GM12878 (cell line): ENCODE results near the gene TMEM97. TPM values are rescaled to one million over a fixed set of nuclear protein-coding genes. Genes with fewer than 3 reads are reported as not detected.

ENCODE experiments used
- BACH1 ChIP-seq: fragments of 450-650 bp; IDR thresholded peaks from 2 replicates; pipeline ENCODE4 v1.6.1; 2017; ENCODE audit warnings: mild to moderate bottlenecking, borderline replicate concordance
- BHLHE40 ChIP-seq, 2 experiments: fragments of 450-650 bp in 1 of 2; IDR thresholded peaks; 2 replicates each; pipeline ENCODE4 v1.6.1; 2011 to 2017; ENCODE audit warnings: low read depth in 2 of 2, borderline replicate concordance in 1 of 2, improper control_type of control experiment in 1 of 2, low read length in 1 of 2, mild to moderate bottlenecking in 1 of 2
- CBX5 ChIP-seq: sonication (generic); IDR thresholded peaks from 2 replicates; pipeline ENCODE4 v1.6.1; 2016; ENCODE audit warnings: low read depth, moderate library complexity, mild to moderate bottlenecking, inconsistent platforms
- ESRRA ChIP-seq: IDR thresholded peaks from 2 replicates; pipeline ENCODE4 v1.6.1; 2012; ENCODE audit warnings: mild to moderate bottlenecking, low read length, improper control_type of control experiment
- GABPA ChIP-seq: IDR thresholded peaks from 2 replicates; pipeline ENCODE4 v1.6.1; 2014; ENCODE audit warnings: antibody characterized with exemption, low read depth, mild to moderate bottlenecking, inconsistent platforms
- HDAC2 ChIP-seq: fragments of 200-600 bp; sonication (generic); IDR thresholded peaks from 2 replicates; pipeline ENCODE4 v1.6.1; 2017
- HDGF ChIP-seq: fragments of 450-650 bp; IDR thresholded peaks from 2 replicates; pipeline ENCODE4 v1.6.1; 2016; ENCODE audit warnings: antibody characterized with exemption
- LARP7 ChIP-seq: fragments of 450-650 bp; IDR thresholded peaks from 2 replicates; pipeline ENCODE4 v1.6.1; 2017; ENCODE audit warnings: mild to moderate bottlenecking
- MTA3 ChIP-seq: IDR thresholded peaks from 2 replicates; pipeline ENCODE4 v1.6.1; 2012; ENCODE audit warnings: low read length, inconsistent platforms, borderline replicate concordance
- NFIC ChIP-seq: IDR thresholded peaks from 2 replicates; pipeline ENCODE4 v1.6.1; 2012; ENCODE audit warnings: low read depth, mild to moderate bottlenecking, inconsistent platforms, low read length, moderate library complexity
- RAD21 ChIP-seq: IDR thresholded peaks from 2 replicates; pipeline ENCODE4 v1.6.1; 2011; ENCODE audit warnings: mild to moderate bottlenecking, low read depth, low read length, moderate library complexity; ENCODE audit not compliant: insufficient read depth
- RCOR1 ChIP-seq: conservative IDR thresholded peaks from 2 replicates; pipeline ENCODE4 v1.6.1; 2012; ENCODE audit warnings: low read depth, low read length, improper control_type of control experiment
- SMC3 ChIP-seq: IDR thresholded peaks from 2 replicates; pipeline ENCODE4 v1.6.1; 2011; ENCODE audit warnings: low read length, improper control_type of control experiment, borderline replicate concordance
- SPI1 ChIP-seq: IDR thresholded peaks from 2 replicates; pipeline ENCODE4 v1.6.1; 2011; ENCODE audit warnings: low read depth, mild to moderate bottlenecking, low read length, moderate library complexity, borderline replicate concordance; ENCODE audit not compliant: insufficient read depth
- SUZ12 ChIP-seq: fragments of 200-600 bp; sonication (generic); IDR thresholded peaks from one replicate; pipeline ENCODE4 v1.6.1; 2018; ENCODE audit warnings: antibody characterized with exemption, mild to moderate bottlenecking; ENCODE audit not compliant: unreplicated experiment
- polyA plus RNA-seq, 11 experiments: library from polyadenylated mRNA; depleted of rRNA in 4 of 11; unstranded in 6 of 11; stranded (reverse) in 5 of 11; fragments of >200 nt; fragmentation: Nextera tagmentation in 4 of 11; fragmentation: Illumina TruSeq in 1 of 11; extraction: Ambion mirVana in 4 of 11; extraction: Trizol in 1 of 11; gene quantifications; 1 replicate in 1 of 11; 2 replicates in 10 of 11; pipeline versions ENCODE4 v1.2.1 to v1.2.3, GENCODE V29; 2011 to 2016; ENCODE audit warnings: inconsistent platforms in 2 of 11, missing spikeins in 2 of 11, low read depth in 1 of 11
- total RNA-seq, 4 experiments: library from RNA; depleted of rRNA in 3 of 4; stranded (reverse); fragments of >200 nt in 3 of 4; fragmentation: Illumina TruSeq in 1 of 4; extraction: Trizol in 1 of 4; gene quantifications; 2 replicates each; pipeline versions ENCODE4 v1.2.1 to v1.2.3, GENCODE V29; 2013 to 2021
- TF ChIP-seq, protein P1 (sequence below): fragments of 450-650 bp; IDR thresholded peaks from 2 replicates; pipeline ENCODE4 v1.6.1; 2017; ENCODE audit warnings: mild to moderate bottlenecking, low read depth, inconsistent platforms; ENCODE audit not compliant: poor library complexity, severe bottlenecking
- TF ChIP-seq, protein P2 (sequence below): fragments of 450-650 bp; IDR thresholded peaks from 2 replicates; pipeline ENCODE4 v1.6.1; 2017; ENCODE audit warnings: mild to moderate bottlenecking, moderate library complexity
- TF ChIP-seq, protein P3 (sequence below): IDR thresholded peaks from 2 replicates; pipeline ENCODE4 v1.6.1; 2012; ENCODE audit warnings: improper control_type of control experiment, low read depth, low read length; ENCODE audit not compliant: insufficient replicate concordance

Gene TMEM97
- total and polyA plus RNA-seq, 10 of the 15 experiments (the other 5 are each of a cell fraction or from before 2014, with no cell fraction given): 58.0 to 134 (median 86.0) TPM

DNA sequence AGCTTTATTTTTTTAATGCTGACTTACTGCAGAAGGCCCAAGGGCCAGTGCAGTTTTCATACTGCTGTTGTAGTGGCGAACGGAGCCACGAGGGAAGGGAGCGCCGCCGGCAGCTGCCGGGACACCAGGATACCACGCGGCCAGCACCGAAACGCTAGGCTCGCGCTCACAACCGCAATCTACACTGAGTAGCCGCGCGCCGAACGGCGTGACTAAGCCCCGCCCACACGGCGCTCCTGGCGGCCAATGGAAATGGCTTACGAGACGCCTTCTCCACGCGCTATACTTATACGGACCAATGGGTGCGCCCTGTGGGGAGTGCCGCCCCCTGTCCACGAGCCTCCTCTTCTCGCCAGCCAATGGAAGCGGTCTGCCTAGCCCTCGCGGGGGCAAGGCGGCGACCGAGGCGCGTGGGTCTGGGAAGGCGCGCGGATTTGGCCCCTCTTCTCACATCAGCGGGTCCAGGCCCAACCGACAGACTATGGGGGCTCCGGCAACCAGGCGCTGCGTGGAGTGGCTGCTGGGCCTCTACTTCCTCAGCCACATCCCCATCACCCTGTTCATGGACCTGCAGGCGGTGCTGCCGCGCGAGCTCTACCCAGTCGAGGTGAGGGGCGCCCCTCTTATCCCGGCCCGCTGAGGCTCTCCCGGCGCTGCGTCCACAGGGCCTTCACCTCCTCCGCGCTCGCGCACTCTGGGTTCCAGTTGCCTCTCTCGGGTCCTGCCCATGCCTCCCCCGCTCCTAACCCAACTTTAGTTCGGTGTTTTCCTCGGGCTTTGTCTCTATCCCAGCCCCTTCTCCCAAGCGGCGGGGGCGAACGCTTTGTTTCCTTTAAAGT lies at the start of gene TMEM97 (continued):
- no peak for TF ChIP-seq RCOR1
- TF ChIP-seq, protein P1, sequence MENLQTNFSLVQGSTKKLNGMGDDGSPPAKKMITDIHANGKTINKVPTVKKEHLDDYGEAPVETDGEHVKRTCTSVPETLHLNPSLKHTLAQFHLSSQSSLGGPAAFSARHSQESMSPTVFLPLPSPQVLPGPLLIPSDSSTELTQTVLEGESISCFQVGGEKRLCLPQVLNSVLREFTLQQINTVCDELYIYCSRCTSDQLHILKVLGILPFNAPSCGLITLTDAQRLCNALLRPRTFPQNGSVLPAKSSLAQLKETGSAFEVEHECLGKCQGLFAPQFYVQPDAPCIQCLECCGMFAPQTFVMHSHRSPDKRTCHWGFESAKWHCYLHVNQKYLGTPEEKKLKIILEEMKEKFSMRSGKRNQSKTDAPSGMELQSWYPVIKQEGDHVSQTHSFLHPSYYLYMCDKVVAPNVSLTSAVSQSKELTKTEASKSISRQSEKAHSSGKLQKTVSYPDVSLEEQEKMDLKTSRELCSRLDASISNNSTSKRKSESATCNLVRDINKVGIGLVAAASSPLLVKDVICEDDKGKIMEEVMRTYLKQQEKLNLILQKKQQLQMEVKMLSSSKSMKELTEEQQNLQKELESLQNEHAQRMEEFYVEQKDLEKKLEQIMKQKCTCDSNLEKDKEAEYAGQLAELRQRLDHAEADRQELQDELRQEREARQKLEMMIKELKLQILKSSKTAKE: no peak
- TF ChIP-seq MTA3: no peak
- TF ChIP-seq BHLHE40 (IDR thresholded peaks at IDR 0.05; ENCODE audit: borderline replicate concordance in 1 of 2, low read depth in 2 of 2, low read length in 1 of 2): peak; percentile 30 to 68; a peak in 1 of 4 replicates
- TF ChIP-seq LARP7: peak; percentile 74
- TF ChIP-seq NFIC: no peak
- TF ChIP-seq, protein P2, sequence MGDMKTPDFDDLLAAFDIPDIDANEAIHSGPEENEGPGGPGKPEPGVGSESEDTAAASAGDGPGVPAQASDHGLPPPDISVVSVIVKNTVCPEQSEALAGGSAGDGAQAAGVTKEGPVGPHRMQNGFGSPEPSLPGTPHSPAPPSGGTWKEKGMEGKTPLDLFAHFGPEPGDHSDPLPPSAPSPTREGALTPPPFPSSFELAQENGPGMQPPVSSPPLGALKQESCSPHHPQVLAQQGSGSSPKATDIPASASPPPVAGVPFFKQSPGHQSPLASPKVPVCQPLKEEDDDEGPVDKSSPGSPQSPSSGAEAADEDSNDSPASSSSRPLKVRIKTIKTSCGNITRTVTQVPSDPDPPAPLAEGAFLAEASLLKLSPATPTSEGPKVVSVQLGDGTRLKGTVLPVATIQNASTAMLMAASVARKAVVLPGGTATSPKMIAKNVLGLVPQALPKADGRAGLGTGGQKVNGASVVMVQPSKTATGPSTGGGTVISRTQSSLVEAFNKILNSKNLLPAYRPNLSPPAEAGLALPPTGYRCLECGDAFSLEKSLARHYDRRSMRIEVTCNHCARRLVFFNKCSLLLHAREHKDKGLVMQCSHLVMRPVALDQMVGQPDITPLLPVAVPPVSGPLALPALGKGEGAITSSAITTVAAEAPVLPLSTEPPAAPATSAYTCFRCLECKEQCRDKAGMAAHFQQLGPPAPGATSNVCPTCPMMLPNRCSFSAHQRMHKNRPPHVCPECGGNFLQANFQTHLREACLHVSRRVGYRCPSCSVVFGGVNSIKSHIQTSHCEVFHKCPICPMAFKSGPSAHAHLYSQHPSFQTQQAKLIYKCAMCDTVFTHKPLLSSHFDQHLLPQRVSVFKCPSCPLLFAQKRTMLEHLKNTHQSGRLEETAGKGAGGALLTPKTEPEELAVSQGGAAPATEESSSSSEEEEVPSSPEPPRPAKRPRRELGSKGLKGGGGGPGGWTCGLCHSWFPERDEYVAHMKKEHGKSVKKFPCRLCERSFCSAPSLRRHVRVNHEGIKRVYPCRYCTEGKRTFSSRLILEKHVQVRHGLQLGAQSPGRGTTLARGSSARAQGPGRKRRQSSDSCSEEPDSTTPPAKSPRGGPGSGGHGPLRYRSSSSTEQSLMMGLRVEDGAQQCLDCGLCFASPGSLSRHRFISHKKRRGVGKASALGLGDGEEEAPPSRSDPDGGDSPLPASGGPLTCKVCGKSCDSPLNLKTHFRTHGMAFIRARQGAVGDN: peak; percentile 15; the same call in 1 of the 2 replicates
- TF ChIP-seq RAD21: no peak
- TF ChIP-seq ESRRA: no peak
- no peak for TF ChIP-seq SPI1
- TF ChIP-seq BACH1: peak; percentile 89; the same call in 1 of the 2 replicates
- TF ChIP-seq HDGF: peak; percentile 82; the same call in 1 of the 2 replicates
- no peak for TF ChIP-seq CBX5
- 0 out of 2 replicates have a peak, but pooled peaks have one; percentile 10 for TF ChIP-seq SMC3
- no peak for TF ChIP-seq GABPA
- no peak for TF ChIP-seq HDAC2
- no peak for TF ChIP-seq SUZ12
- TF ChIP-seq, protein P3, sequence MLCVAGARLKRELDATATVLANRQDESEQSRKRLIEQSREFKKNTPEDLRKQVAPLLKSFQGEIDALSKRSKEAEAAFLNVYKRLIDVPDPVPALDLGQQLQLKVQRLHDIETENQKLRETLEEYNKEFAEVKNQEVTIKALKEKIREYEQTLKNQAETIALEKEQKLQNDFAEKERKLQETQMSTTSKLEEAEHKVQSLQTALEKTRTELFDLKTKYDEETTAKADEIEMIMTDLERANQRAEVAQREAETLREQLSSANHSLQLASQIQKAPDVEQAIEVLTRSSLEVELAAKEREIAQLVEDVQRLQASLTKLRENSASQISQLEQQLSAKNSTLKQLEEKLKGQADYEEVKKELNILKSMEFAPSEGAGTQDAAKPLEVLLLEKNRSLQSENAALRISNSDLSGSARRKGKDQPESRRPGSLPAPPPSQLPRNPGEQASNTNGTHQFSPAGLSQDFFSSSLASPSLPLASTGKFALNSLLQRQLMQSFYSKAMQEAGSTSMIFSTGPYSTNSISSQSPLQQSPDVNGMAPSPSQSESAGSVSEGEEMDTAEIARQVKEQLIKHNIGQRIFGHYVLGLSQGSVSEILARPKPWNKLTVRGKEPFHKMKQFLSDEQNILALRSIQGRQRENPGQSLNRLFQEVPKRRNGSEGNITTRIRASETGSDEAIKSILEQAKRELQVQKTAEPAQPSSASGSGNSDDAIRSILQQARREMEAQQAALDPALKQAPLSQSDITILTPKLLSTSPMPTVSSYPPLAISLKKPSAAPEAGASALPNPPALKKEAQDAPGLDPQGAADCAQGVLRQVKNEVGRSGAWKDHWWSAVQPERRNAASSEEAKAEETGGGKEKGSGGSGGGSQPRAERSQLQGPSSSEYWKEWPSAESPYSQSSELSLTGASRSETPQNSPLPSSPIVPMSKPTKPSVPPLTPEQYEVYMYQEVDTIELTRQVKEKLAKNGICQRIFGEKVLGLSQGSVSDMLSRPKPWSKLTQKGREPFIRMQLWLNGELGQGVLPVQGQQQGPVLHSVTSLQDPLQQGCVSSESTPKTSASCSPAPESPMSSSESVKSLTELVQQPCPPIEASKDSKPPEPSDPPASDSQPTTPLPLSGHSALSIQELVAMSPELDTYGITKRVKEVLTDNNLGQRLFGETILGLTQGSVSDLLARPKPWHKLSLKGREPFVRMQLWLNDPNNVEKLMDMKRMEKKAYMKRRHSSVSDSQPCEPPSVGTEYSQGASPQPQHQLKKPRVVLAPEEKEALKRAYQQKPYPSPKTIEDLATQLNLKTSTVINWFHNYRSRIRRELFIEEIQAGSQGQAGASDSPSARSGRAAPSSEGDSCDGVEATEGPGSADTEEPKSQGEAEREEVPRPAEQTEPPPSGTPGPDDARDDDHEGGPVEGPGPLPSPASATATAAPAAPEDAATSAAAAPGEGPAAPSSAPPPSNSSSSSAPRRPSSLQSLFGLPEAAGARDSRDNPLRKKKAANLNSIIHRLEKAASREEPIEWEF: no peak
